Type B pancreatic cell (in vitro differentiated cells): ENCODE results near the gene CRYGB. TPM values are rescaled to one million over a fixed set of nuclear protein-coding genes. Genes with fewer than 3 reads are reported as not detected.
A peak's percentile ranks its signal among the peaks of the same experiment; 100 is the strongest.

Experiments used
- DNase-seq: peaks from one replicate; pipeline ENCODE4 v3.0.0; 2021; ENCODE audit warnings: mixed read lengths; ENCODE audit not compliant: unreplicated experiment; ENCODE audit errors: extremely low spot score
- H3K27ac Mint-ChIP-seq: 2 replicates; pipeline ENCODE4 v1.8.0; 2021; ENCODE audit warnings: mild to moderate bottlenecking, mixed read lengths
- H3K27me3 Mint-ChIP-seq: 2 replicates; pipeline ENCODE4 v1.8.0; 2021; ENCODE audit warnings: mixed read lengths
- H3K36me3 Mint-ChIP-seq: 2 replicates; pipeline ENCODE4 v1.8.0; 2021; ENCODE audit warnings: mixed read lengths
- H3K4me1 Mint-ChIP-seq: one replicate; pipeline ENCODE4 v1.8.0; 2021; ENCODE audit warnings: mixed read lengths; ENCODE audit not compliant: unreplicated experiment
- H3K4me3 Mint-ChIP-seq: 2 replicates; pipeline ENCODE4 v1.8.0; 2021; ENCODE audit warnings: mild to moderate bottlenecking, mixed read lengths
- H3K9me3 Mint-ChIP-seq: 2 replicates; pipeline ENCODE4 v1.8.0; 2021; ENCODE audit warnings: mixed read lengths
- total RNA-seq: library from RNA; stranded (reverse); gene quantifications from 2 replicates; pipeline ENCODE4 v1.2.1, GENCODE V29; 2021; ENCODE audit warnings: low replicate concordance
- TF ChIP-seq, protein P1 (sequence below): fragments of 200-600 bp; sonication (generic); conservative IDR thresholded peaks from 2 replicates; pipeline ENCODE4 v1.5.0; 2021; ENCODE audit warnings: antibody characterized with exemption, mild to moderate bottlenecking

The CRYGB gene
- total RNA-seq, 1 donor from 2014 or later, result not detected

DNA sequence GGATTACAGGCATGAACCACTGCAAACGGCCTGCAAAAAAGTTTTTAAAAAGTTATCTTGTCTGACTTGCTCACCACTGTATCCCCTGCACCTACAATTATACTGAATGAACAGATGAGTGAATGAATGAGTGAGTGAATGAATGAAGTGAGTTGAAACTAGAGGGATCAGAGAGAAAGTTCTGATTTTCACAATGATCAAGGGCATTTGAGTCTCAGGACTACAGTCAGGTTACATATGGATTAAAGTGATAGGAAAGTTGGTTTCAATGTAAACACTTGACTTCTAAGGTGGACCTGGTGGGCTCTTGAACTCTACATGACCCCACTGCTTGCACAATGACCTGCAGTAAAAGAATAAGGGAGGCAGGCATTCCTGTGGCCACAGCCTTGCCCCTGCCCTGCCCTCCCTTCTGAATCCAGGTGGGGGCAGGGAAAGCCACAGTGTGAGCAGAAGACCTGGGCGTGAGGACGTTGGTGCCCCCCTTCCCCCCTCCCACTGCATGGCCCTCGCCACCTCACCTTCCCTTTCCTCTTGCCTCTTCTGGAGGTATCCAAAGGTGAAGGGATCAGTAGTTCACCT lies 33.2 kb upstream of the CRYGB start:
- Mint-ChIP-seq H3K4me3 (no peak overlapping the region), H3K36me3 (no peaks in the 10 kb centered on the region), H3K27me3 (peaks cover 15% of the 10 kb centered on the region), H3K9me3 (no peaks in the 10 kb centered on the region), H3K27ac (no peak overlapping the region), H3K4me1 (peaks cover 27% of the 10 kb centered on the region)
- no peak for DNase-seq
- TF ChIP-seq, protein P1, sequence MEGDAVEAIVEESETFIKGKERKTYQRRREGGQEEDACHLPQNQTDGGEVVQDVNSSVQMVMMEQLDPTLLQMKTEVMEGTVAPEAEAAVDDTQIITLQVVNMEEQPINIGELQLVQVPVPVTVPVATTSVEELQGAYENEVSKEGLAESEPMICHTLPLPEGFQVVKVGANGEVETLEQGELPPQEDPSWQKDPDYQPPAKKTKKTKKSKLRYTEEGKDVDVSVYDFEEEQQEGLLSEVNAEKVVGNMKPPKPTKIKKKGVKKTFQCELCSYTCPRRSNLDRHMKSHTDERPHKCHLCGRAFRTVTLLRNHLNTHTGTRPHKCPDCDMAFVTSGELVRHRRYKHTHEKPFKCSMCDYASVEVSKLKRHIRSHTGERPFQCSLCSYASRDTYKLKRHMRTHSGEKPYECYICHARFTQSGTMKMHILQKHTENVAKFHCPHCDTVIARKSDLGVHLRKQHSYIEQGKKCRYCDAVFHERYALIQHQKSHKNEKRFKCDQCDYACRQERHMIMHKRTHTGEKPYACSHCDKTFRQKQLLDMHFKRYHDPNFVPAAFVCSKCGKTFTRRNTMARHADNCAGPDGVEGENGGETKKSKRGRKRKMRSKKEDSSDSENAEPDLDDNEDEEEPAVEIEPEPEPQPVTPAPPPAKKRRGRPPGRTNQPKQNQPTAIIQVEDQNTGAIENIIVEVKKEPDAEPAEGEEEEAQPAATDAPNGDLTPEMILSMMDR, result no peak

DNA sequence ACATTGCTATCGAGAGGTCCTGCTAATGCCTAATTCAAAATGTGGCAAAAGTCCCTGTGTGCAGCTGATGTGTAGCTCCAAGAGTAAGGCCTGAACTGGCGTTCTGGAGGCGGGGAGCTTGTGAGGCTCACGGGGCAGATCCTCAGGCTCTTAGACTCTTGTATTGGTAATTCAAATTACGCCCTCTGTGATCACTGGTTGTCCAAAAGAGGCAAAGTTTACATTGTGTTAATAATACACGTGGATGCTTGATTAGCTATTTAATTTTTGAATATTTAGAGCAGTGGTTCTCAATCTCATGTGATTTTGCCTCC lies 29.8 kb upstream of the CRYGB start:
- Mint-ChIP-seq H3K4me3 (no peak overlapping the region), H3K27me3 (no peaks in the 10 kb centered on the region), H3K27ac (no peak overlapping the region), H3K36me3 (no peaks in the 10 kb centered on the region), H3K9me3 (no peaks in the 10 kb centered on the region), H3K4me1 (peaks cover 19% of the 10 kb centered on the region)
- TF ChIP-seq, protein P1, result no peak
- no peak for DNase-seq

DNA sequence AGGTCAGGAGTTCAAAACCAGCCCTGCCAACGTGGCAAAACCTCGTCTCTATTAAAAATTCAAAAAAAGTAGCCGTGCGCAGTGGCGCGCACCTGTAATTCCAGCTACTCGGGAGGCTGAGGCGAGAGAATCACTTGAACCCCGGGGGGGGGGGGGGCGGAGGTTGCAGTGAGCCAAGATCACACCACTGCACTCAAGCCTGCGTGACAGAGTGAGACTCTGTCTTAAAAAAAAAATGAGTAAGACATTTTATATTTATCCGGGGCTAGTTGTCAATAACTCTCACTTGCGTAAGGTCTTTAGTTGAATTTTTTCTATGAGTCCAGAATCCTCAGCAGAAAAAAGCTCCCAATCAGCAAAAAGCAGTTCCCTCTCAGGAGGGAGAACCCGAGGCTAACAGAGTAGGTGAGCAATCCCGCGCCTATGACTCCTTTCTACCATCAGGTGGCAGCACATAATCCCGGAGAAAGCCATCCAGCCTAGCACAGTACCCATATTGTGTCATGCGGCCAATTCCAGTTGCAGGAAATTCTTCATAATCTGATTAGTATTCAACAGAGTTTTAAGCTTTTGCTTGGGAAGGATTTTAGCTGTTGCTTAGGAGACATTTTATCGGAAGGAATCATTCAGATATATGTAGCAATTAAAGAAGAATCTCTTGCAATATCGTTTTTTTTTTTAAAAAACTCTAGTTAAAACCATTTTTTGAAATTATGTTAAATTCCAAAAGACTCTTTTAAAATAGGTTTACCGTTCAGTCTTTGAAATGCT lies 29.3 kb upstream of the CRYGB start:
- no peak overlapping the region for H3K4me3 Mint-ChIP-seq
- no peaks in the 10 kb centered on the region for H3K9me3 Mint-ChIP-seq
- peaks cover 19% of the 10 kb centered on the region for H3K4me1 Mint-ChIP-seq
- H3K36me3 Mint-ChIP-seq, result no peaks in the 10 kb centered on the region
- no peaks in the 10 kb centered on the region for H3K27me3 Mint-ChIP-seq
- TF ChIP-seq, protein P1, result peak; percentile 93
- H3K27ac Mint-ChIP-seq, result no peak overlapping the region
- DNase-seq, result peak; percentile 76

DNA sequence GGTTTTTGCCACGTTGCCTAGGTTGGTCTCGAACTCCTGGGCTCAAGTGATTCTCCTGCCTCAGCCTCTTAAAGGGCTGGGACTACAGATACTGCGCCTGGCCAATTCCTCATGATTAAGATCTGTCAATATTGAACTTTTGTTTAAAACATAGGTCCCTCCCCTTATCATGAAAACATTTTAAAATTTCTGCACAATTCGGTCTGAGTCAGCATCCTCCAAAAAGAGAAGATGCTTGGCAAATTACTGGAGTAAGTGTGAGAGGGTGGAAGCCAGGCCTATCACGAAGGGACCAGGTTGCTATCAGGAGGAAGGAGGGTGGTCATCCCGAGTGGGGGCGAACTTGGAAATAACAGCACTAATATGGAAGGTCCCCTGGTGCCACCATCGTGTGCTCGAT lies 28.2 kb upstream of the CRYGB start:
- TF ChIP-seq, protein P1, result no peak
- Mint-ChIP-seq H3K27ac (no peak overlapping the region), H3K36me3 (no peaks in the 10 kb centered on the region), H3K9me3 (no peaks in the 10 kb centered on the region), H3K4me1 (peaks cover 13% of the 10 kb centered on the region), H3K27me3 (no peaks in the 10 kb centered on the region), H3K4me3 (no peak overlapping the region)
- no peak for DNase-seq

DNA sequence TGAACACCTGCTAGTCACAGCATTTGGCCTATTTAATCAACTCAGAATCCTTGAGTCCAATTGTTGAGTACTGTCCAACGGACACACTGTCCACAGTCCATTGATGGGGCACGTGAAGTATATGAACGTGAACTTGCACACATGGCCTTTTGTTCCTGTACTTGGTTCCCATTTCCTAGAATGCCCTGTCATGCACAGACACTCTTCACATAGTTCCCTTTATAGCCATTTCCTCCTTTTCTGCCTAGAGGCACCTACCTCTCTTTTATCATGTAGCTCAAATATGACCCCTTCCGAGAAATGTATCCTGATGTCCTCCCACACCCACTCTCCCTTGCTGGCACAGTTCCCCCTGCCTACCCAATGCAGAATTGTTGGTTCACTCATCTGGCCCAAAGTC lies 26.2 kb upstream of the CRYGB start:
- Mint-ChIP-seq H3K27ac (no peak overlapping the region), H3K9me3 (no peaks in the 10 kb centered on the region), H3K27me3 (no peaks in the 10 kb centered on the region), H3K4me1 (peaks cover 6% of the 10 kb centered on the region), H3K4me3 (no peak overlapping the region), H3K36me3 (no peaks in the 10 kb centered on the region)
- TF ChIP-seq, protein P1, result no peak
- no peak for DNase-seq
